ENCODE results near the gene ABCD3.
"Not testable (repeated sequence)": the region's sequence is repeated elsewhere in the genome, so short reads cannot be mapped to it uniquely, and the experiment has no call there.

DNA sequence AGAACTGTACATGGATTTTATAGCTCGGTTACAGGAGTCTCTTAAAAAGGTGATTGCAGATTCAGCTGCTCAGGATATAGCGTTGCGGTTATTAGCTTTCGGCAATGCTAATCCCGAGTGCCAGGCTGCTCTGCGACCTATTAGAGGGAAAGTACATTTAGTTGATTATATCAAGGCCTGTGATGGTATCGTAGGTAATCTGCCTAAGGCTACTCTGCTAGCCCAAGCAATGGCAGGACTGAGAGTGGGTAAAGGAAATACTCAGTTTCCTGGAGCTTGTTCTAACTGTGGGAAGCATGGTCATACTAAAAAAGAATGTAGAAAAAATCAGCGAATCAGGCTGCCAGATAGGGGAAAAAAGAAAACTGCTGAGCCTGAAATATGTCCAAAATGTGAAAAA is 27.5 kb downstream of the ABCD3 start:
- TF ChIP-seq, protein P1, sequence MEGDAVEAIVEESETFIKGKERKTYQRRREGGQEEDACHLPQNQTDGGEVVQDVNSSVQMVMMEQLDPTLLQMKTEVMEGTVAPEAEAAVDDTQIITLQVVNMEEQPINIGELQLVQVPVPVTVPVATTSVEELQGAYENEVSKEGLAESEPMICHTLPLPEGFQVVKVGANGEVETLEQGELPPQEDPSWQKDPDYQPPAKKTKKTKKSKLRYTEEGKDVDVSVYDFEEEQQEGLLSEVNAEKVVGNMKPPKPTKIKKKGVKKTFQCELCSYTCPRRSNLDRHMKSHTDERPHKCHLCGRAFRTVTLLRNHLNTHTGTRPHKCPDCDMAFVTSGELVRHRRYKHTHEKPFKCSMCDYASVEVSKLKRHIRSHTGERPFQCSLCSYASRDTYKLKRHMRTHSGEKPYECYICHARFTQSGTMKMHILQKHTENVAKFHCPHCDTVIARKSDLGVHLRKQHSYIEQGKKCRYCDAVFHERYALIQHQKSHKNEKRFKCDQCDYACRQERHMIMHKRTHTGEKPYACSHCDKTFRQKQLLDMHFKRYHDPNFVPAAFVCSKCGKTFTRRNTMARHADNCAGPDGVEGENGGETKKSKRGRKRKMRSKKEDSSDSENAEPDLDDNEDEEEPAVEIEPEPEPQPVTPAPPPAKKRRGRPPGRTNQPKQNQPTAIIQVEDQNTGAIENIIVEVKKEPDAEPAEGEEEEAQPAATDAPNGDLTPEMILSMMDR (IDR thresholded peaks at IDR 0.05) = not testable (repeated sequence)
- not testable (repeated sequence) for TF ChIP-seq POLR2A (IDR thresholded peaks at IDR 0.05)

Measured in tibial nerve (tissue), 3 donors.